Stimulated activated CD4-positive, alpha-beta T cell treated with anti-CD3 and anti-CD28 coated beads, Interleukin-15, amount 100 ng/mL, for 24 hours (primary cell): ENCODE results near the gene TOR2A.

Experiments used
- DNase-seq: peaks from one replicate; pipeline ENCODE4 v3.0.0-alpha.2; 2020

Gene TOR2A

DNA sequence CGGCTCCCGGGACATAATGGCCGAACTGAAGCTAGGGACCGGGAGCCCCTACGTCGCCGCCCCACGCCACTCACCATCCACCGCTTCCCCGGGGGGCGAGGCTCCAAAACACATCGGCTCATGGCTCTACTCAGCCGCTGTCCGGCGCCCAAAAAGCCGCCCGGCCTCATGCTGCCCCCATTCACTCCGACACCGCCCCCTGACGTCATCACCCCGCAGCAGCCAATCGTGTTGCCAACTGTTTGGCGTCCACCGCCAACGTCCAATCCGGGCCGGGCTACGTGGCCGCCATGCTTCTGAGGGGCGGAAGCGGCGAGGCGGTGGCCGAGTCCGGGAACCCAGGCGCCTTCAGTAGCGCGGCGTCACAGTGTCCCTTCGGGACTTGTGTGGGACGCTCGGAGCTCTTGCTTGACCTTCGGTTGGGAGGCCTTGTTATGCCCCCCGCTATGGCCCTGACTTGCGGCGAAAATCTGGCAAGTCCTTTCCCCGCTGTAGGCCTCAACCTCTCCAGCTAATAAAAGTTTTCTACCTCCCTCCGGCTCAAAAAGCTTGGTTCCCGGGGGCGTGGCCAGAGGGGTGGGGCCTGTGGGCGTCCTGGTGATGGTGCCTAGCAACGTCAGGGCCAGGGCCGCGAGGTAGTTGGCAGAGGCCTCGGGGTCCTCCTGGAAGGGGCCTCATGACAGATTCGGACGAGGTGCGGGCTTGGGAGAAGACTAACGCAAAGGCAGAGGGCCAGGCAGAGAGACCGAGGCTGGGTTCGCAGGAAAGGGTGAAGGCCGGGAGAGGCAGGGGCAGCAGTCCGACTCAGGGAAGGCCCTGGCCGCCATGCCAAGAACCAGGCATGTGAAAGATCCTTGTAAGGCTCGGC, 19.4 kb downstream of the TOR2A start, which contains the start of the genes PTRH1 and TTC16:
Gene PTRH1 (minus strand): TSS at position 194 of the 868 bp plus-strand sequence. CDS start 24 bp downstream, at position 170.
Gene TTC16 (plus strand): TSS at position 610 of the 868 bp plus-strand sequence. CDS start 67 bp downstream, at position 677.
- DNase-seq = peak; percentile 99

DNA sequence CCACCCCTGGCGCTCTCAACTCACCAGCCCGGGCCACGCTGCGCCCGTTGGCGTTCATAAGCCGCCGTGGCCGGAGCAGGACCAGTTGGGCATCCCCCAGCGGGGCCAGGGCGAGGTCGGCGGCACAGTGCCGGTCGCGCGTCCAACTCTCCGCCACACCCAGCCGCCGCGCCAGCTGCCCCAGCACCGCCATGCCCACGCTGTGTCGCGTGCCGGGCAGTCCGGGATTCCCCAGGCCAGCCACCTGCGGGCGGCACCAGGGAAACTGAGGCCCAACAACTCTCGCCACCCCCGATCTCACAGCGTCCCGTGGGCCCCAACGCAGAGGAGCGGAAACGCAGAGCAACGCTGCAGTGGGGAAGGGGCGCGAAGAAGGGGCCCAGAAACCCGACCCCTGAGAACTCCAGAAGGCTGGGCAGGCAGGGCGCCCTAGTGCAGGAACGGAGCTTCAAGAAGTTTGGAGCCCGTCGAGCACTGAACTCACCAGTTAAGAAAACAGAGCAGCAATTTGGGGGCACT, 20.1 kb downstream of the TOR2A start:
- DNase-seq = peak; percentile 34

DNA sequence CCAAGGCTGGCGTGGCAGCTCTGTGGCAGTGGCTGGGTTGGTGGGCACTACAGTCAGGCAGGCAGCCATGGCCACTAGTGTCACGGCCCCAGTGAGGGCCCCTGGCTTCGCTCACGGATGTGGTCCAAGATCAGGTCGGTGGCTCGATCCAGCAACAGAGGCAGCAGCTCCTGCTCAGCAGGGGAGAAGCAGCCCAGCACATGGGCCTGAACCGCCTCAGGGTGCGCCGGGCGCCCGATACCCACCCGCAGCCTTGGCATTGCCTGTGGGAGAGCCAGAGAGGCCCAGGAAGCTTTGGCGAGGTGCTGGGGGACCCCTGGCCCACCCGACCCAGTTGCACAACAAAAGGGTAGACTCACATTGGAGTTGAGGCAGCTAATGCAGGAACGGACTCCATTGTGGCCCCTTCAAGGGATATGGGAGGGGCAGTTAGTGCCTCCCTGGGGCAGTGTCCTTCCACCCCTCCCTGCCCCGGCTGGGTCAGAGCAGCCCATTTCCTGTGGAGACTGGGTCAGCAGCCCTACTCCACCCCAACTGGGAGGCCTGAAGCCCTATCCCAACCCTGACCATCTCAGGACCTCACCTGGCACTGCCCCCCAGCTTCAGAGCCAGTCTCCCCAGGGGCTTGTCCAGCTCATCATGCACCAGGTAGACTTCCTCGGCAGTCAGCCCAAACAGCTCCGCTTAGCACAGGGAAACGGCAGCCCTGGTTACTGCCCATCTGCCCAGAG, 20.9 kb downstream of the TOR2A start:
- no peak for DNase-seq

DNA sequence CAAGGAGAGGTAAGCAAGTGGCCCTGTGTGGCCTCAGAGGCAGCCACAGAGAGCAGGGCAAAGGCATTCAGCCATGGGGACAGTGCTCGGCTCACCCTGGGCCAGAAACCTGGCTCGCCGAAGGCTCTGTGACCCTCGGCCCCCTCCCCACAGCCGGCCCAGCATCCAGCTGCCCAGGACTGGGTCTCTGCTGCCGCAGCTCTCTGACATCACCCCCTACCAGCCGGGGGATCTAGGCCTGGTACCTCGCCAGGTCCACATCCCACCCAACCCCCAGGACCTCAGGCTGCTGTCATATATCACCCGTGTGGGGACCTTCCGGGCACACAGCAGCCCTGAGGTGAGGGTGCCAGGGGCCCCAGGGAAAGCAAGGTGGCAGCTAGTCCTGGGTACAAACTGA, 22.2 kb downstream of the TOR2A start:
- DNase-seq = no peak

DNA sequence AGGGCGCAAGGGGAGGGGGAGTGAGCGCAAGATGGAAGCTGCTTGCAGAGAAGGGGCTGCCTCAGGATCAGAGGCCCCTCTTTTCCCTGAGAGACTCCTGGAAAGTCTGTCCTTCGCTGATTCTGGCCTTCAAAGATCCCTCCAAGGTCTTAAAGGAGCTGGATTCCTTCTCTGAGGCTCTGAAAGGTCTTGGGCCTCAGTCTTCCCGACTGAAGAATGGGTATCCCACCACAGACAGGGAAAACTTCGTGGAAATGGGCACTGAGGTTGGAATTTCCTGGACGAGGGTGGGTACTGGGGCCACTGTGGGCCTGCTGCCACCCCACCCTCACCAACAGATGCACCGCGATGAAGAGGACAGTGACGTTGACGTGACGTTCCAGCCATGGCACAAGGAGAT, 22.7 kb downstream of the TOR2A start:
- DNase-seq = no peak

DNA sequence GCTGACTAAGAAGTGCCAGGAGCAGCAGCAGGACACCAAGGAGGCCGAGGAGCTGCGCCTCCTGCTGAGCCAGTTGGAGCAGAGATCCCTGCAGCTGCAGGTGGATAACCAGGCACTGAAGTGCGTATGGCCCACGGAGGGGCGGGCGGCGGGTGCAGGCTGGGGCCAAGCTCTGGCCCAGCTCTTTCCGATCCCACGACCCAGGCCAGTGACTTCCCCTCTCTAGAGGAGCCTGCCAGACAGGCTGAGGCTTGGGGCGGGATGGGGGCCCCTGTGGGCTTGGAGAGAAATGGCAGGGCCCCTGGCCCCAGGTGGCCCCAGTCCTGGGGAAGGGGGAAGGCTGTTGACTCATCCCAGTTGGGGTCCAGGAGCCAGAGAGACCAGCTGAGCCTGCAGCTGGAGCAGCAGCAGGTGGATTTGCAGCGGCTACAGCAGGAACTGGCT, 23.2 kb downstream of the TOR2A start:
- no peak for DNase-seq

DNA sequence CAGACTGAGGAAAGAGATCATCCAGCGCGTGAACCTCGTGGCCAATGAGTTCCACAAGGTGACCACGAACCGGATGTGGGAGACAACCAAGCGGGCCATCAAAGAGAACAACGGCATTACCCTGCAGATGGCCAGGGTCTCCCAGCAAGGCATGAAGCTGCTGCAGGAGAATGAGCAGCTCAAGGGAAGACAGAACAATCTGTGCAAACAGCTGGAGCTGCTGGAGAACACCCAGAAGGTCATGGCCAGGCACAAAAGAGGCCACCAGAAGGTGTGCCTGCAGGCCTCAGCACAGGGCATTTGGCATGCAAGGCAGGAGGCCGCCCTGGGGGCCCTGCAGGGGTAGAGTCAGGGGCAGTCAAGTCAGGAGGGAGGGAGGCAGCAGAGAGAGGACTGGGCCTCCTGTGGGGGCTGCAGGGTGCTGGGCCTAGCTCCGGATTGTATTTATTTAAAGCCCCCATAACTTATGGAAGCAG, 23.8 kb downstream of the TOR2A start:
- DNase-seq = no peak

DNA sequence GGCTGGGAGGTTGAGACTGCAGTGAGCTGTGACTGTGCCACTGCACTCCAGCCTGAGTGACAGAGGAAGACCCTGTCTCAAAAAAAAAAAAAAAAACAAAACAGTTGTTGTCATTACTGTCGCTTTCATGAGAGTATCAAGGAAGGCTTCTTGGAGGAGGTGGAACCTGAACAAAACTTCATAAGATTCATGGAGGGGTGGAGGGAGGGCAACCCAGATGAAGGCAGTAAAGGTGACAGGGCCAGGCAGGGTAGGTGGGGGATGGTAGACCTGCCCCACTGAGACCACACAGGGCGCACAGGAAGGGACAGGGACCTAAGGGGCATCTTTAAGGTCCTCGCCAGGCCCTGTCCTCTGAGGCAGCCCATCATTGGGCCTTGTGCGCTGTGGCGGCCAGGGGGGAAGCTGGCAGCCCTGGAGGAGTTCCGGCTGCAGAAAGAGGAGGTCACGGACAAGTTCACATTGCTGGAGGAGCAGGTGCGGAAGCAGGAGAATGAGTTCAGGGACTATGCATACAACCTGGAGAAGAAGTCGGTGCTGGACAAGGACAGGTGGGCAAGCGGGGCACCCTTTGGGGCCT, 24.8 kb downstream of the TOR2A start:
- no peak for DNase-seq

DNA sequence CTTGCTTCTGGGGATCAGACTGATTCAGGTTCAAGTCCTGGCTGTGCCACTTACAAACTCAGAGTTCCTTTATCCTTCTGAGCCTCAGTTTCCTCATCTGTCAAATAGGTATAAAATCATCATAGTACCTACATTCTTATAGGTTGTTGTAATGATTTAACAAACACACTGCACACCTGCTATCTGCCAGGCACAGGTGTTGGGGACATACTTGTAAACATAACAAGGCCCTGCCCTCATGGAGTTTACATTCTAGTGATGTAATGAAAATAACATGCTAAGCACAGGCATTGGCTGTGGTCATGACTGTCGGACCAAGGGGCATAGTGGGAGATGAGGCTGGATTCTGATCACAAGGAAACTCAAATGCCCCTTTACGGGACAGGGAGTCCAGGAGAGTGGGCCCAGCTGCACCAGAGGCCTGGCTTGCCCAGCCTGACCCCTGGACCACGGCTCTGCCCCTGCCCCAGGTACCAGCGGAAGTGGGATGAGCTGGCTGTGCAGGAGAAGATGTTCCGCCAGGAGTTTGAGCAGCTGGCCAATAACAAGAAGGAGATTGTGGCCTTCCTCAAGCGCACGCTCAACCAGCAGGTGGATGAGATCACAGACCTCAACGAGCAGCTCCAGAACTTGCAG, 26.0 kb downstream of the TOR2A start:
- DNase-seq = no peak

DNA sequence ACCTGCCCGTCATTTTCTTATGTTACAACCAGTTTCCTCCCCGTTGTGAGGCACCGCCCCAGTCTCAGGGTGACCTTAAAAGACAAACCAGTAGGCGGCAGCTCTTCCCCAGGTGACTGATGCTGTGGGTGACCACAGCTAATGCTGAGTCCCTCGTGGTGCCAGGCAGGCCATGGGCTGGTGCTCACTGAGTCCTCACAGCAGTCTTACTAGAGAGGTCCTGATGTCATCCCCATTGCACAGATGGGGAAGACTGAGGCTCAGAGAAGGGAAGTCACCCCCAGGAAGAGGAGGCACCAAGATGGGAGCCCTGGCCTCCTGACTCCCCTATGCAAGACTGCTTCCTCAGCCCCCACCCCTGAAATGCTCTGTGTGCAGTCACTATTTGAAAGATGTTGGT, 27.3 kb downstream of the TOR2A start:
- DNase-seq = peak; percentile 35

DNA sequence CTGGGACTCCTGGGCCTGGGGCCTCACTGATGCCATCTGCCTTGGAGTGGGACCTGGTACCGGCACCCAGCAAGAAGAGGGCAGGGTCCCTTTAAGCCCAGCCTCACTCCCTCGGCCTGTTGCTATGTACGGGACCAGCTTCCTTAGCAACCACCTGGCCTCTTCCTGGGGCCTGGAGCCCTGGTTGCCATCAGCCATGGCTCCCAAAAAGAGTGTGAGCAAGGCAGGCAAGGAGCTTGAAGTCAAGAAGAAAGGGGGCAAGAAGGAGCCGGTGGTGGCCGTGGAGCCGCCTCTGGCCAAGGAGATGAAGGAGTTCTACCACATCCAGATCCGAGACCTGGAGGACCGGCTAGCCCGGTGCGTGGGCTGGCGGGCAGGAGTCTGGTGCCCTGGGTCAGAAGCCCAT, 28.3 kb downstream of the TOR2A start, which contains the start of gene CFAP157:
Gene CFAP157 (plus strand): TSS at position 153 of the 406 bp plus-strand sequence. CDS start 44 bp downstream, at position 197.
- no peak for DNase-seq

DNA sequence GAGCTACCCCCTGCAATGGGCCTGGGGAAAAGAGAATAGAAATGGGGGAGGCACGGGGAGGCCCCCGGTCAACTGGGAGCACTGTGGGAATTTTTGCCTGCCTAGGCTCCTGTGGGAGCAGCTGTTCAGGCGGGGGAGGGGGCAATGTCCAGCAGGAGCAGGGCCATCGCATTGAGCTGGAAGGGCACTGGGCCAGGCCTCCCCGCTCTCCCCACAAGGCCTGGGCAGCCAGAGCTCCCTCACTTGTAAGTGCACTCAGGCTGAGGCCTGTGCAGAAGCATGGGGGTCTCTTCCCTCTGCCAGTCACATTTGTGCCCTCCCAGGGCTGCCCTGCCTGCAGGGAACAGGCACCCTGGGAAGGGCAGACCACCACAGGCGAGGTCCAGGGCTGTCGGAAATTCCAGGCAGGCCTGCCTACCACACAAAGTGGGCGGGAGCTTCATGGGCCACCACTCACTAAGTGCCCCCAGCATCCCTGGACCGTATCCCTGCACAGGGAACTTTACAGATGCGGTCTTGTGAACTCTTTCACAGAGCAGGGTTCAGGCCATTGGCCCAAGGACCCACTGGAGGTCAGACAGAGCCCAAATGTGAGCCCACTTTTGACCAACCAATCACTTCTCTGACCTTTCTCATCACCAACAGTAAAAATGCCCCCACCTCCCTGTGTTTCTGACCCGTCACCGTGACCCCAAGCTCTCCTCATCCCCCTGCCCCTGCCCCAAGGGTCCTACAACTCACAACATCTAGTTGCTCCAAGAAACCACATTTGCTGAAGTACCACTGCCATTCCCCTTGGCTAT, 29.3 kb downstream of the TOR2A start:
- DNase-seq = no peak

DNA sequence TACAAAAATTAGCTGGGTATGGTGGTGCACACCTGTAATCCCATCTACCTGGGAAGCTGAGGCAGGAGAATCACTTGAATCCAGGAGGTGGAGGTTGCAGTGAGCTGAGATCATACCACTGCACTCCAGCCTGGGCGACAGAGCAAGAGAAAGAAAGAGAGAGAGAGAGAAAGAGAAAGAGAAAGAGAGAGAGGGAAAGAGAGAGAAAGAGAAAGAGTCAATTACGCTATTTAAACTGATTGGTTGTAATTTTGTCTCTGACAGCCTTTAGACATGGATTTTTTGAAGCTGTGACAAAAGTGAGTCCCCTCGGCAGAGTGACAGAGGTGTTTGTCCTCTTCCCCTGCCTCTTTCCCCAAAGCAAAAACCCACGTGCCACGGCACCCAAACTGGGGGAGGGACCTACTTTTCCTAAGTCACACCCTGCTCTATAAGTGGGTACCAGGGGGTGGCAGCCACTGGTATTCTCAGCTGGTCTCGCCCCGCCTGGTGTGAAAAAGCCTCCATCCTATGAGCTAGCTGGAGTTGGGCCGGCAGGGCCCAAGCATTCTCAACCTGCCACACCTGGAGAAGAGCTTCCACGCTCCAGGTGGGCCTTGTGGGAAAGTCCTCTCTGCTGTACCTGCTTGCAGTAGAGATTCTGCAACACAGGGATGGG, 31.7 kb downstream of the TOR2A start:
- no peak for DNase-seq

DNA sequence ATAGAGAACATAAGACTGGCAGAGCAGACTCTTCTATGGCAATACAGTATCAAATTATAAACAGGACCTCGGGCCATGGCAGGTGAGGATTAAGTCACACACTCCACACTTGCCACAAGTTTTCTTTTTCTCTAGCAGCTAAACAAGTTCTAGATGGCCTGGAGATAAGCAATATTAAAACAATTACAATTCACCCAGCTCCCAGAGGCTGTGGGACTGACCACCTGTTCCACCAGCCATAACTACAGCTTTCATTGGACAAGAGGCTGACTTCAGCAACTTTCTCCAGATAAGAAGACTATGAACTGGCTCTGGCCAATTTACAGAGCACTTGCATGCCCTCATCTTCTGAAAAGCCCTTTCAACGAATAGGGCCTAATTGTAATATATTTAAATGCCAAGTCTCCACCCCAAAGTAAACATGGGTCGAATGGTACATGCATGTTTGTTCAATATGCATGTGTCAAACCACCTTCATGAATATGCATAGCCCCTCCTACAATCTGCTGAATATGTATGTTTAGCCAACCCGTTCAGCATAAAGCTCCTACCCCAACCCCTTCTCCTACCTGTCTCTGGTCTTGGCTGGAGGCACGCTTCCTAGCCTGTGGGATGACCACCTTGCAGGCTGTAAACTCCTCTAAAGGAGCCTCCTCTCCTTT, 34.4 kb downstream of the TOR2A start:
- no peak for DNase-seq

DNA sequence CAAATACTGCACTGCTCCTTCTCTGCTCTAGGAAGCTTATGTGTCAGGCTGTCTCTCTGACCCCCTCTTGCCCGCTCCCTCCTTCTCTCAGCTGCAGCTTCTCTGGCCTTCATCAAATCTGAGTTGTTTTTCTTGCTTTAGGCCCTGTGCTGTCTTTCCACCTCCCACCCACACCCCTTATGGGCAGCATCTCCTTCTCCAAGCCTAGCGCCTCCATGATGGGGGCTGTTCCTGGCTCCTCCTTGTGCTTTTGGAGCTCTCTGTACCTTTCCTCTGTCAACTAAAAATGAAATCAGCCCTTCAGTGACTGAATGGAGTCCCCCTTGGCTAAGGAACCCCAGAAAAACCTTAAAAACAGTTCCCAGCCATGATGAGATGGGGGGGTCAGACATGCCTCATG, 35.0 kb downstream of the TOR2A start:
- DNase-seq = no peak

DNA sequence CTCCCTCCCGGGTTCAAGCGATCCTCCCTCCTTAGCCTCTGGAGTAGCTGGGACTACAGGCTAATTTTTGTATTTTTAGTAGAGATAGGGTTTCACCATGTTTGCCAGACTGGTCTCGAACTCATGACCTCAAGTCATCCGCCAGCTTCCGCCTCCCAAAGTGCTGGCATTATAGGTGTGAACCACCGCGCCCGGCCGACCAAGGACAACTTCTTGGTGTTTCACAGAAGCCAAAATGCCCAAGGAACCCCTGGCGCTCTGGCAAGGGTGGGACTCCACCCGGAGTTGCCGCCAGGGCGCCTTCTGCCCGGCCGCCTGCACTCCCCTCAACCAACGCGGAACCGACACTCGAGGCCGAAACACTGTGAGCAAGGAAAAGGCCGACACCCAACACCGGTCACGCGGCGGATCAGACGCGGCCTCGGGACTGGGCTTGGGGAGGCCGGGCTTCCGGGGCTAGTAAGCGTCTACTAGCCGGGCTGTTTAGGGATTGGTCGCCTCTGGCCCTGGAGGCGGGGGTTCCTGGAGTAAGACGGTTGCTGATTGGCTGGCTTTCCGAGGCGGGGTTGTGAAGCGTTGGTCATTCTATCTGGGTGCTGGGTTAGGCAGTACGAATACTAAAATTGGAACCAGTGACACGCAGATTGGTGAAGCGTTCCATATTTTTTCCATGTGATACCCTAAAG, 36.0 kb downstream of the TOR2A start:
- peak; percentile 92 for DNase-seq

DNA sequence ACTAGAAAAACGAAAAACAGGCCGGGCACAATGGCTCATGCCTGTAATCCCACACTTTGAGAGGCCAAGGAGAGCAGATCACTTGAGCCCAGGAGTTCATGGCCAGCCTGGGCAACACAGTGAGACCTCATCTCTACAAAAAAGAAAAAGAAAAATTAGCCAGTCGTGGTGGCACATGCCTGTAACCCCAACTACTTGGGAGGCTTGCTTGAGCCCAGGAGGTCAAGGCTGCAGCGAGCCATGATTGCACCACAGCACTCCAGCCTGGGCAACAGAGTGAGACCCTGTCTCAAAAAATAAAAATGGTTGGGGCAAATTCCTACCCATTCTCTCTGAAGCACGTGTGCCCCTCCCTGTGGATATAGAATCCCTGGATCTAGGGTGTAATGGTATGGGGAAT, 36.7 kb downstream of the TOR2A start:
- no peak for DNase-seq

DNA sequence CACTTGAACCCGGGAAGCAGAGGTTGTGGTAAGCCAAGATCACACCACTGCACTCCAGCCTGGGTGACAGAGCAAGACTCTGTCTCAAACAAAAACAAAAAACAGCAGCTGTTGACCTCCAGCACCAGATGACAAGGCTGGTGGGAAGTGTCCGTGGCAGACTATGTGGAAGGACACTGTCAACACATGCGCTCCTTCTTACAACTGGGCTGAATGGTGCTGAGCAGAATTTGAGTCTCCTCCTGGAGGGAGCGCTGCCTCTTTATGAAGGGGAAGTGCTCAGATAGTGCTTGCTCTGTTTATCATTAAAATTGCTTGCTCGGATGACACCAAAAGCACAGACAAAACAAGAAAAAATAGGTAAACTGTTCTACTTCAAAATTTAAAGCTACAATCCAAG, 37.5 kb downstream of the TOR2A start:
- DNase-seq = no peak

DNA sequence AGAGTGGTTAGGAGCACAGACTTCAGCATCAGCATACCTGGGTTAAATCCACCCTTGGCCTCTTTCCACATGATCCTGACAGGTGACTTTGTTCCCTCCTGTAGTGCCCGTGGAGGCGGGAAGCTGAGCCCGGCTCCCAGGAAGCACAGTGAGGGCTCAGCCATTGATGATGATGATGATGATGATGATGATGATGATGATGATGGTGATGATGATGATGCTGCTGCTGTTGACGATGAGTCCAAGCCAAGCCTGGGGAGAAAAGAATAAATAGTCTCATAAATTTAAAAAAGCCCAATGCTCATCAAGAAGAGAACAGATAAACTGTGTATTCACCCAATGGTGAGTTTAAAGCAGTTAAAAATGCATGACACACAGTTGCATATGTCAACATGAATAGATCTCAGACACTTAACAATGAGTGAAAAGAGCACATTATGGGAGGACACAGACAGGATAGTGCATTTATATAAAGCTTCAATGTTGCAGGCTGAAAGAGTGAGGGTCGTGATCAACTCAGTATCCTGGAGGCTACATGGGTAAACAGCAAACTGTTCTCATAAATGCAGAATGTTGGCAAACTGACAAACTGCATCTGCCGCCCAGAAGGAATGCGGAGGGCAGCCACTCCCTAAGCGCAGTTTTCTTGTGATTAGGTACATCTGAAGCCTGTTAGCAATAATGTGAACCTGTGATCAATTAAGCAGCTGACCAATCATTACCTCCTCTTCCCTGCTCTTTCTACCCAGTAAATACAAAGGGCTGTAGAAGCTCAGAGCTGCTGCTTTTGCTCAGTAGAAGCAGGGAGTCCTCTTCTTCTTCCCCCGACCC, 40.0 kb downstream of the TOR2A start:
- DNase-seq = no peak
